Peyer's patch (tissue), 4 donors: ENCODE results near the gene PDIA2.

ENCODE experiments used
- POLR2A ChIP-seq, 2 donors: fragments of 450-650 bp; IDR thresholded peaks; one replicate each; pipeline ENCODE4 v1.5.1; 2017; ENCODE audit warnings: antibody characterized with exemption in 2 of 2, mild to moderate bottlenecking in 2 of 2, moderate library complexity in 2 of 2
- TF ChIP-seq, protein P1 (sequence below), 6 experiments: fragments of 450-650 bp in 4 of 6; fragments of 200-600 bp in 2 of 6; sonication (generic) in 1 of 6; IDR thresholded peaks; one replicate each; pipeline ENCODE4 v1.5.1; 2017 to 2019; ENCODE audit warnings: antibody characterized with exemption in 6 of 6, mild to moderate bottlenecking in 3 of 6, moderate library complexity in 1 of 6

DNA sequence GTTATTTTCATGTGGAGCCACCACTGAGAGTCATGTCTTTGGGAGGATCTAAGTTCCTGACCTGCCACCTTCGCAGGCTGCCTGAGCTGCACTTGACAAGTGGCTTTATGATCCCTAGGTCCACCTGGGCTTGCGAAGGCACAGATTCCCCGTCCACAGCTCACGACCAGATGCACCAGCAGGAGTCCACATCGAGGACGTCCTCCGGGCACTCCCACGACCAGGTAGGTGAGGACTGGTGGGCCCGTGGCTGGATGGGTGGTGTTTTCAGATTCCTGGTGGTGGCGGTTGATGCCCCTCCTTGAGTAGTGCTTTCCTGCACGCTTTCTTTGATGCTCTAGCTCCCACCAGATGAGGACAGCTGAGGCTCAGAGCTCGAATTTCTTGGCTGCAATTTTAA, 33.5 kb upstream of the PDIA2 start:
- TF ChIP-seq, protein P1, sequence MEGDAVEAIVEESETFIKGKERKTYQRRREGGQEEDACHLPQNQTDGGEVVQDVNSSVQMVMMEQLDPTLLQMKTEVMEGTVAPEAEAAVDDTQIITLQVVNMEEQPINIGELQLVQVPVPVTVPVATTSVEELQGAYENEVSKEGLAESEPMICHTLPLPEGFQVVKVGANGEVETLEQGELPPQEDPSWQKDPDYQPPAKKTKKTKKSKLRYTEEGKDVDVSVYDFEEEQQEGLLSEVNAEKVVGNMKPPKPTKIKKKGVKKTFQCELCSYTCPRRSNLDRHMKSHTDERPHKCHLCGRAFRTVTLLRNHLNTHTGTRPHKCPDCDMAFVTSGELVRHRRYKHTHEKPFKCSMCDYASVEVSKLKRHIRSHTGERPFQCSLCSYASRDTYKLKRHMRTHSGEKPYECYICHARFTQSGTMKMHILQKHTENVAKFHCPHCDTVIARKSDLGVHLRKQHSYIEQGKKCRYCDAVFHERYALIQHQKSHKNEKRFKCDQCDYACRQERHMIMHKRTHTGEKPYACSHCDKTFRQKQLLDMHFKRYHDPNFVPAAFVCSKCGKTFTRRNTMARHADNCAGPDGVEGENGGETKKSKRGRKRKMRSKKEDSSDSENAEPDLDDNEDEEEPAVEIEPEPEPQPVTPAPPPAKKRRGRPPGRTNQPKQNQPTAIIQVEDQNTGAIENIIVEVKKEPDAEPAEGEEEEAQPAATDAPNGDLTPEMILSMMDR (IDR thresholded peaks at IDR 0.05): no peak
- TF ChIP-seq POLR2A (IDR thresholded peaks at IDR 0.05): no peak
